ENCODE measurements around the gene MGA. TPM values are rescaled to one million over a fixed set of nuclear protein-coding genes. Genes with fewer than 3 reads are reported as not detected.

MGA gene
- total RNA-seq, 2 experiments from 2014 or later = 37.9 to 38.2 TPM

GRCh38 chr15:41812820-41813375, 152.7 kb downstream of the MGA start:
- ChIA-PET POLR2A (no interaction called here), CTCF (interaction anchor here (1.3 to 6.5 kb wide), 4 partner anchors 14 to 39 kb away, joined by 3 to 68 read pairs (median 5); partner anchors contain the start of gene MAPKBP1)

- ChIA-PET POLR2A (no interaction called here), CTCF (interaction anchor here (1.3 to 6.5 kb wide), 2 partner anchors 14 to 40 kb away, joined by 3 to 68 read pairs; partner anchors contain the start of gene MAPKBP1)
Observed at GRCh38 chr15:41813426-41813825, 153.2 kb downstream of the MGA start.

- CTCF ChIA-PET = interaction anchor here (6.5 kb wide), 1 partner anchor 41 kb away, joined by 68 read pairs; the partner anchor contains the start of gene MAPKBP1
- POLR2A ChIA-PET = no interaction called here
Observed at GRCh38 chr15:41814534-41814933, 154.3 kb downstream of the MGA start.

- ChIA-PET POLR2A (no interaction called here), CTCF (no interaction called here)
Observed at GRCh38 chr15:41816788-41817187, 156.6 kb downstream of the MGA start.

- POLR2A ChIA-PET = no interaction called here
- CTCF ChIA-PET = no interaction called here
Observed at GRCh38 chr15:41817327-41817726, 157.1 kb downstream of the MGA start.

- POLR2A ChIA-PET = no interaction called here
- CTCF ChIA-PET = no interaction called here
Observed at GRCh38 chr15:41817781-41818180, 157.6 kb downstream of the MGA start.

- ChIA-PET POLR2A (interaction anchor here (0.7 kb wide), 1 partner anchor 117 kb away, joined by 4 read pairs; no protein-coding TSS in a partner anchor), CTCF (no interaction called here)
Observed at GRCh38 chr15:41819455-41820050, 159.3 kb downstream of the MGA start.

- CTCF ChIA-PET = no interaction called here
- POLR2A ChIA-PET = no interaction called here
Observed at GRCh38 chr15:41820791-41821423, 160.7 kb downstream of the MGA start.

GRCh38 chr15:41821831-41822230, 161.6 kb downstream of the MGA start:
- ChIA-PET POLR2A (no interaction called here), CTCF (interaction anchor here (1.0 kb wide), 1 partner anchor 28 kb away, joined by 3 read pairs; no protein-coding TSS in a partner anchor)

DNA sequence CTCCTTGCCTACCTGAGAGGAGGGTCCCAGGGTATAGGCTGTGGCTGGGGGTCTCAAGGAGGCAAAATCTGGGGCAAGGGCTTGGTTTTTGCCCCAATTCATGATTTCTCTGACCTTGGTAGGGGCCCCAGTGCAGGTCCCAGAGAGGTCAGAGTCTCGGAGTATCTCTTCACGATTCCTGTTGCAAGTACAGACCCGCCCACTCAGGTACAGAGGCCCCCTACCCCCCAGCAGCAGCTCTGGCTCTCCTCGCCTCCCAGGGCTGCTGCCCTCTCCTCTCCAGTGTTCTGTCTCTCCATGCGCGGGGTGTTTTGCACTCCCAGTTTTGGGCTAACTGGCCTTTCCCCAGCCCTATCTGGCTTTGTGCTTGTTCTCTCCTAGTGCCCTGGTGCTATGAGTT, 162.3 kb downstream of the MGA start:
- ChIA-PET POLR2A (no interaction called here), CTCF (interaction anchor here (1.0 kb wide), 1 partner anchor 28 kb away, joined by 3 read pairs; no protein-coding TSS in a partner anchor)

Other genes starting within 250 kb of the MGA start
- gene RTF1, start 243.3 kb upstream of the MGA start, total RNA-seq = 10 to 100 TPM; 28.3 to 33.8 TPM
- gene ITPKA, start 166.5 kb upstream of the MGA start, total RNA-seq = under 1 TPM; 0.55 to 0.57 TPM
- gene LTK, start 146.6 kb upstream of the MGA start, total RNA-seq = under 1 TPM; 0.10 to 0.11 TPM
- 10 to 100 TPM; 64.1 to 68.5 TPM for gene RPAP1, start 116.1 kb upstream of the MGA start, total RNA-seq
- gene TYRO3, start 101.2 kb upstream of the MGA start, total RNA-seq = 1 to 10 TPM; 1.8 to 2.2 TPM
- gene MAPKBP1, start 114.1 kb downstream of the MGA start, total RNA-seq = 10 to 100 TPM; 17.3 to 18.6 TPM
- gene JMJD7, start 167.7 kb downstream of the MGA start, total RNA-seq = 10 to 100 TPM; 16.2 to 16.3 TPM
- 1 to 10 TPM; 4.1 to 4.5 TPM for gene PLA2G4B, start 178.4 kb downstream of the MGA start, total RNA-seq
- gene SPTBN5, start 233.6 kb downstream of the MGA start, total RNA-seq = under 1 TPM; 0.21 to 0.23 TPM

Measured in activated CD8-positive, alpha-beta memory T cell treated with anti-CD3 and anti-CD28 coated beads for 36 hours (primary cell).